ENCODE results near the gene GATAD2B.

Gene GATAD2B

GRCh38 chr1:153860285-153860684, 62.5 kb downstream of the GATAD2B start:
- no peak for TF ChIP-seq KLF16 (tag by site-specific recombination; IDR thresholded peaks at IDR 0.05)
- no peak for TF ChIP-seq ZNF157 (tag by site-specific recombination; IDR thresholded peaks at IDR 0.05)
- TF ChIP-seq ZNF24 (tag by site-specific recombination; IDR thresholded peaks at IDR 0.05), result no peak
- TF ChIP-seq ZNF2 (tag by site-specific recombination; IDR thresholded peaks at IDR 0.05), result no peak
- TF ChIP-seq ZNF311 (tag by site-specific recombination; IDR thresholded peaks at IDR 0.05; ENCODE audit: borderline replicate concordance), result no peak
- peak; percentile 75; the same call in 1 of the 2 replicates for TF ChIP-seq ZNF121 (tag by site-specific recombination; IDR thresholded peaks at IDR 0.05)
- TF ChIP-seq ZNF391 (tag by site-specific recombination; IDR thresholded peaks at IDR 0.05; ENCODE audit: borderline replicate concordance, low read depth), result no peak
- TF ChIP-seq ZNF366 (tag by site-specific recombination; conservative IDR thresholded peaks at IDR 0.05), result no peak
- Histone ChIP-seq H3K27ac (ENCODE audit: extremely low read depth, low read depth, low read length) (no peak overlapping the region), H3K36me3 (ENCODE audit: control insufficient read depth in 2 of 2, insufficient read depth in 1 of 2, low read length in 2 of 2) (peaks cover 7% of the 10 kb centered on the region in 2 experiments; a peak in 2 of 3 replicates), H3K9me3 (ENCODE audit: control insufficient read depth, insufficient read depth, low read depth, low read length) (no peaks in the 10 kb centered on the region), H3K4me3 (ENCODE audit: low read depth, low read length) (no peak overlapping the region), H3K4me1 (ENCODE audit: control insufficient read depth, insufficient read depth, low read length) (no peaks in the 10 kb centered on the region)
- POLR2A ChIA-PET, result no interaction called here
- CTCF ChIA-PET, result no interaction called here

GRCh38 chr1:153857505-153857904, 65.3 kb downstream of the GATAD2B start:
- Histone ChIP-seq H3K4me3 (ENCODE audit: low read depth, low read length) (no peak overlapping the region), H3K9me3 (ENCODE audit: control insufficient read depth, insufficient read depth, low read depth, low read length) (no peaks in the 10 kb centered on the region), H3K4me1 (ENCODE audit: control insufficient read depth, insufficient read depth, low read length) (no peaks in the 10 kb centered on the region), H3K36me3 (ENCODE audit: control insufficient read depth in 2 of 2, insufficient read depth in 1 of 2, low read length in 2 of 2) (peaks cover 0 to 14% of the 10 kb centered on the region in 2 experiments; a peak in 2 of 3 replicates), H3K27ac (ENCODE audit: extremely low read depth, low read depth, low read length) (no peak overlapping the region)
- TF ChIP-seq ZNF350 (tag by site-specific recombination; IDR thresholded peaks at IDR 0.05) (no peak), ZNF514 (tag by site-specific recombination; IDR thresholded peaks at IDR 0.05) (no peak), ZNF48 (tag by site-specific recombination; IDR thresholded peaks at IDR 0.05) (no peak), ZNF610 (tag by site-specific recombination; IDR thresholded peaks at IDR 0.05; ENCODE audit: borderline replicate concordance) (no peak), SETDB1 (IDR thresholded peaks at IDR 0.05; ENCODE audit: insufficient read length, low read length) (no peak), KLF16 (tag by site-specific recombination; IDR thresholded peaks at IDR 0.05) (no peak), ZNF776 (tag by site-specific recombination; IDR thresholded peaks at IDR 0.05; ENCODE audit: borderline replicate concordance) (no peak)
- POLR2A ChIA-PET, result no interaction called here
- CTCF ChIA-PET, result no interaction called here

DNA sequence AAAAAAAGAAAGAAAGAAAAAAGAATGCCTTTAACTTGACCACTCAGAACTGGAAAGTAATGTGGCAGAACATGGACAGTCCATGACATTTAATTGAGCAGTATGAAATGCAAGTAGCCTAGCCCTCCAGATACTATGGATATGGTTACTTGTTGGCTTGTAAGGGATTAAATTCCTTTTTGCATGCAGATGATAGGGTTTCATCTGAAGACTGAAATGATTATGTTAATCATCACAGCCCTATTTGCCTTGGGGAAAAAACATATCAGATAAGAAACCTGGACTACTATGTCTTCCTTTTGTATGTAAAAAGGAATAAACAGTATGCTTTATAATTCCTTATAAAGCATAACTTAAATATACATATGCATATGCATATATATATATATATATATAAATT, 66.0 kb downstream of the GATAD2B start:
- peaks cover 0 to 19% of the 10 kb centered on the region in 2 experiments; a peak in 2 of 3 replicates for H3K36me3 ChIP-seq (ENCODE audit: control insufficient read depth in 2 of 2, insufficient read depth in 1 of 2, low read length in 2 of 2)
- H3K4me1 ChIP-seq (ENCODE audit: control insufficient read depth, insufficient read depth, low read length), result no peaks in the 10 kb centered on the region
- H3K27ac ChIP-seq (ENCODE audit: extremely low read depth, low read depth, low read length), result no peak overlapping the region
- no peak for TF ChIP-seq ZBTB21 (tag by site-specific recombination; IDR thresholded peaks at IDR 0.05)
- TF ChIP-seq ZNF324 (tag by site-specific recombination; IDR thresholded peaks at IDR 0.05), result no peak
- TF ChIP-seq ZNF624 (tag by site-specific recombination; IDR thresholded peaks at IDR 0.05), result no peak
- TF ChIP-seq ZNF302 (tag by site-specific recombination; IDR thresholded peaks at IDR 0.05; ENCODE audit: low read depth), result no peak
- no peak for TF ChIP-seq ZBTB26 (tag by site-specific recombination; optimal IDR thresholded peaks at IDR 0.05)
- TF ChIP-seq ZNF169 (tag by site-specific recombination; IDR thresholded peaks at IDR 0.05), result no peak
- no peak for TF ChIP-seq ZNF221 (tag by site-specific recombination; IDR thresholded peaks at IDR 0.05; ENCODE audit: borderline replicate concordance)
- no peak for TF ChIP-seq ZNF549 (tag by site-specific recombination; IDR thresholded peaks at IDR 0.05)
- no peak for TF ChIP-seq ZNF837 (tag by site-specific recombination; IDR thresholded peaks at IDR 0.05)
- no peak for TF ChIP-seq ZSCAN16 (tag by site-specific recombination; IDR thresholded peaks at IDR 0.05)
- no peaks in the 10 kb centered on the region for H3K9me3 ChIP-seq (ENCODE audit: control insufficient read depth, insufficient read depth, low read depth, low read length)
- no peak overlapping the region for H3K4me3 ChIP-seq (ENCODE audit: low read depth, low read length)
- ChIA-PET POLR2A (no interaction called here), CTCF (no interaction called here)
